Kidney (tissue), 14 donors: ENCODE data around the gene CLEC9A. TPM values are rescaled to one million over a fixed set of nuclear protein-coding genes. Genes with fewer than 3 reads are reported as not detected.

Source experiments
- DNase-seq, 5 donors: peaks; one replicate each; pipeline ENCODE4 v3.0.0-alpha.2; 2013 to 2020
- FAIRE-seq: peaks from 2 replicates; lab custom pipeline; 2012; peaks lifted over from hg19 to GRCh38; lab: Jason Lieb, UNC
- H3K27ac ChIP-seq, 2 donors: one replicate each; pipeline ENCODE4 v1.7.0; 2013; ENCODE audit warnings: low read depth in 2 of 2, low read length in 2 of 2, inconsistent platforms in 1 of 2
- H3K27me3 ChIP-seq: one replicate; pipeline ENCODE4 v1.7.1; 2013; ENCODE audit warnings: low read length, inconsistent platforms; ENCODE audit not compliant: control insufficient read depth, insufficient read depth
- H3K36me3 ChIP-seq, 3 donors: one replicate each; pipeline versions ENCODE4 v1.7.0 to v1.7.1; 2013; ENCODE audit warnings: low read length in 3 of 3, control low read depth in 1 of 3, inconsistent platforms in 1 of 3; ENCODE audit not compliant: insufficient read depth in 3 of 3, control insufficient read depth in 2 of 3
- H3K4me1 ChIP-seq, 3 donors: one replicate each; pipeline versions ENCODE4 v1.7.0 to v1.7.1; 2013; ENCODE audit warnings: low read length in 3 of 3, inconsistent platforms in 1 of 3, low read depth in 1 of 3; ENCODE audit not compliant: control insufficient read depth in 2 of 3, insufficient read depth in 2 of 3
- H3K4me3 ChIP-seq, 3 donors: one replicate each; pipeline versions ENCODE4 v1.7.0 to v1.8.1; 2013; ENCODE audit warnings: low read length in 3 of 3, control low read depth in 1 of 3, inconsistent platforms in 1 of 3
- H3K9ac ChIP-seq, 3 donors: one replicate each; pipeline versions ENCODE4 v1.7.0 to v1.7.1; 2013; ENCODE audit warnings: low read length in 3 of 3, control low read depth in 1 of 3, inconsistent platforms in 1 of 3
- H3K9me3 ChIP-seq, 3 donors: one replicate each; pipeline versions ENCODE4 v1.7.0 to v1.7.1; 2013; ENCODE audit warnings: low read length in 3 of 3, control low read depth in 1 of 3, inconsistent platforms in 1 of 3; ENCODE audit not compliant: control insufficient read depth in 2 of 3, insufficient read depth in 1 of 3
- CTCF ChIP-seq: IDR thresholded peaks from 3 replicates; pipeline ENCODE4 v1.5.1; 2012; ENCODE audit warnings: mild to moderate bottlenecking, moderate library complexity, borderline replicate concordance; ENCODE audit not compliant: insufficient read depth; ENCODE audit errors: extremely low read depth
- intact Hi-C: fragments of 100-400 bp; cut with DNase I; formaldehyde crosslinking; loops from one replicate; pipeline ENCODE4 v1.11.1; 2022
- polyA plus RNA-seq: library from polyadenylated mRNA; stranded (reverse); fragments of 350-450 nt; fragmentation: Illumina TruSeq; extraction: RNeasy Lipid Tissue Mini Kit (QIAGEN cat#74804); gene quantifications from one replicate; pipeline ENCODE4 v1.2.3, GENCODE V29; 2014; ENCODE audit warnings: low read depth, low replicate concordance; ENCODE audit not compliant: insufficient read depth
- total RNA-seq: library from RNA; stranded (reverse); fragmentation: NEBNext Ultra II Directional; extraction: Animal tissue kit (Norgen Biotek cat#: 25700); gene quantifications from one replicate; pipeline ENCODE4 v1.2.1, GENCODE V29; 2021
- donor health status: control.
- donor health status: control.
- donor health status: control.
- donor health status: control.
- donor health status: control.
- donor health status: DM: yes; HTN: yes; CAD: no.
- donor health status: Normal renal cell carcinoma (clear cell type).

The CLEC9A gene
- total and polyA plus RNA-seq, 2 donors from 2014 or later = 0.57 TPM; not detected in 1

DNA sequence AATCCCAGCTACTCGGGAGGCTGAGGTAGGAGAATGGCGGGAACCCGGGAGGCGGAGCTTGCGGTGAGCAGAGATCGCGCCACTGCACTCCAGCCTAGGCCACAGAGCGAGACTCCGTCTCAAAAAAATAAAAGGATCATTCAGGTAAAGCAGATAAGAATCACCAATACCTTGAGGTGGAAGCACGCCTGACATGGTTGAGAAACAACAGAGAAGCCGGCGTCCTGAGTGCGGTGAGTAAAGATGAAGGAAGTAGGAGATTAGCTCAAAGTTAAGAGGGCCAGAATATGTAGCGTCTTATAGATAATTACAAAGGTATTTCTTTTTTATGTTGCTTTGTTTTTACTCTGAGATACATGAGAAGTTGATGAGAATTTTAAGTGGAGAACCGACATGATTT lies 84.8 kb downstream of the CLEC9A start:
- Histone ChIP-seq H3K4me3 (no peak overlapping the region), H3K9ac (no peak overlapping the region), H3K27me3 (no peaks in the 10 kb centered on the region), H3K36me3 (no peaks in the 10 kb centered on the region), H3K4me1 (no peaks in the 10 kb centered on the region), H3K9me3 (no peaks in the 10 kb centered on the region), H3K27ac (no peak overlapping the region)
- TF ChIP-seq CTCF = no peak
- FAIRE-seq (no peak), DNase-seq (no peak)
- intact Hi-C loops = no loop called here

Other genes with a start within 250 kb of the CLEC9A start
- 2.0 TPM for gene KLRF1, start 203.2 kb upstream of the CLEC9A start, total RNA-seq
- gene KLRF1, start 203.2 kb upstream of the CLEC9A start, polyA plus RNA-seq = 2.0 TPM
- gene CLEC2B, start 161.3 kb upstream of the CLEC9A start, total RNA-seq = 11.8 TPM
- gene CLEC2B, start 161.3 kb upstream of the CLEC9A start, polyA plus RNA-seq = 7.0 TPM
- gene KLRF2, start 149.2 kb upstream of the CLEC9A start, total RNA-seq = not detected
- gene KLRF2, start 149.2 kb upstream of the CLEC9A start, polyA plus RNA-seq = not detected
- not detected for gene CLEC2A, start 98.3 kb upstream of the CLEC9A start, total RNA-seq
- gene CLEC2A, start 98.3 kb upstream of the CLEC9A start, polyA plus RNA-seq = not detected
- gene CLEC12A, start 59.3 kb upstream of the CLEC9A start, total RNA-seq = 4.8 TPM
- gene CLEC12A, start 59.3 kb upstream of the CLEC9A start, polyA plus RNA-seq = 1.3 TPM
- gene CLEC1B, start 31.6 kb upstream of the CLEC9A start, total RNA-seq = not detected
- not detected for gene CLEC1B, start 31.6 kb upstream of the CLEC9A start, polyA plus RNA-seq
- not detected for gene CLEC12B, start 20.1 kb upstream of the CLEC9A start, total RNA-seq
- not detected for gene CLEC12B, start 20.1 kb upstream of the CLEC9A start, polyA plus RNA-seq
- 6.3 TPM for gene CLEC1A, start 68.3 kb downstream of the CLEC9A start, total RNA-seq
- gene CLEC1A, start 68.3 kb downstream of the CLEC9A start, polyA plus RNA-seq = 5.3 TPM
- 20.0 TPM for gene CLEC7A, start 99.5 kb downstream of the CLEC9A start, total RNA-seq
- 0.43 TPM for gene CLEC7A, start 99.5 kb downstream of the CLEC9A start, polyA plus RNA-seq
- gene OLR1, start 141.4 kb downstream of the CLEC9A start, total RNA-seq = 6.7 TPM
- gene OLR1, start 141.4 kb downstream of the CLEC9A start, polyA plus RNA-seq = 11.5 TPM
- 25.7 TPM for gene TMEM52B, start 148.3 kb downstream of the CLEC9A start, total RNA-seq
- 292 TPM for gene TMEM52B, start 148.3 kb downstream of the CLEC9A start, polyA plus RNA-seq
- 142 TPM for gene GABARAPL1, start 182.2 kb downstream of the CLEC9A start, total RNA-seq
- gene GABARAPL1, start 182.2 kb downstream of the CLEC9A start, polyA plus RNA-seq = 454 TPM